GM19099 (cell line): ENCODE results near the gene DNAH17.

Experiments used
- POLR2A ChIP-seq: IDR thresholded peaks from 3 replicates; pipeline ENCODE4 v1.6.1; 2011; ENCODE audit warnings: low read depth; ENCODE audit not compliant: insufficient read length; ENCODE audit errors: extremely low read depth

The DNAH17 gene

GRCh38 chr17:78458091-78458490, 119.1 kb downstream of the DNAH17 start:
- TF ChIP-seq POLR2A = no peak

- no peak for TF ChIP-seq POLR2A
These were observed 122.8 kb downstream of the DNAH17 start for GRCh38 chr17:78454346-78454745.

GRCh38 chr17:78451753-78452152, 125.4 kb downstream of the DNAH17 start:
- no peak for TF ChIP-seq POLR2A

- TF ChIP-seq POLR2A = no peak
These were observed 126.4 kb downstream of the DNAH17 start for GRCh38 chr17:78450696-78451345.

GRCh38 chr17:78449983-78450595, 127.1 kb downstream of the DNAH17 start:
- TF ChIP-seq POLR2A = no peak

- no peak for TF ChIP-seq POLR2A
These were observed 128.7 kb downstream of the DNAH17 start for GRCh38 chr17:78448356-78448993.

- no peak for TF ChIP-seq POLR2A
These were observed 130.4 kb downstream of the DNAH17 start for GRCh38 chr17:78446833-78447232.

- TF ChIP-seq POLR2A = no peak
These were observed 132.8 kb downstream of the DNAH17 start for GRCh38 chr17:78444392-78444791.

- no peak for TF ChIP-seq POLR2A
These were observed 134.5 kb downstream of the DNAH17 start for GRCh38 chr17:78442648-78443218.

- TF ChIP-seq POLR2A = no peak
These were observed 135.8 kb downstream of the DNAH17 start for GRCh38 chr17:78441271-78441971.

- TF ChIP-seq POLR2A = no peak
These were observed 138.4 kb downstream of the DNAH17 start for GRCh38 chr17:78438694-78439325.

- no peak for TF ChIP-seq POLR2A
These were observed 138.9 kb downstream of the DNAH17 start for GRCh38 chr17:78438271-78438691.

- TF ChIP-seq POLR2A = no peak
These were observed 139.6 kb downstream of the DNAH17 start for GRCh38 chr17:78437508-78438169.

GRCh38 chr17:78435330-78436005, 141.7 kb downstream of the DNAH17 start:
- TF ChIP-seq POLR2A = no peak
